Natural killer cell (primary cell): ENCODE measurements around the gene ST3GAL3. TPM values are rescaled to one million over a fixed set of nuclear protein-coding genes. Genes with fewer than 3 reads are reported as not detected.

Source experiments
- ATAC-seq, 3 donors: fragments of 150-1000 bp in 2 of 3; fragments of 200-7000 bp in 1 of 3; cut with Tn5 transposase; 1 replicate in 1 of 3; 2 replicates in 2 of 3; pipeline ENCODE4 v1.10.0; 2021; ENCODE audit warnings: mild to moderate bottlenecking in 2 of 3, moderate library complexity in 2 of 3
- DNase-seq, 2 donors: peaks; one replicate each; pipeline versions ENCODE4 v3.0.0 to v3.0.0-alpha.2; 2013 to 2021; ENCODE audit warnings: mixed read lengths in 1 of 2
- H3K27ac ChIP-seq: one replicate; pipeline ENCODE4 v1.5.1; 2013; ENCODE audit warnings: mild to moderate bottlenecking, low read length
- H3K27me3 ChIP-seq: one replicate; pipeline ENCODE4 v1.6.1; 2013; ENCODE audit warnings: low read length; ENCODE audit not compliant: control insufficient read depth, insufficient read depth
- H3K36me3 ChIP-seq: one replicate; pipeline ENCODE4 v1.6.1; 2013; ENCODE audit warnings: low read length; ENCODE audit not compliant: control insufficient read depth, insufficient read depth
- H3K4me1 ChIP-seq: one replicate; pipeline ENCODE4 v1.6.1; 2013; ENCODE audit warnings: low read length; ENCODE audit not compliant: control insufficient read depth, insufficient read depth
- H3K4me3 ChIP-seq: one replicate; pipeline ENCODE4 v1.5.1; 2013; ENCODE audit warnings: low read length
- H3K9me3 ChIP-seq: one replicate; pipeline ENCODE4 v1.6.1; 2013; ENCODE audit warnings: low read length; ENCODE audit not compliant: control insufficient read depth, insufficient read depth
- H3K27ac Mint-ChIP-seq, 2 donors: one replicate each; pipeline ENCODE4 v1.8.0; 2022; ENCODE audit warnings: mild to moderate bottlenecking in 2 of 2, mixed read lengths in 2 of 2, moderate library complexity in 1 of 2
- H3K27me3 Mint-ChIP-seq, 2 donors: one replicate each; pipeline ENCODE4 v1.8.0; 2022; ENCODE audit warnings: low read depth in 2 of 2, mixed read lengths in 2 of 2
- H3K36me3 Mint-ChIP-seq: one replicate; pipeline ENCODE4 v1.8.0; 2022; ENCODE audit warnings: mixed read lengths
- H3K4me1 Mint-ChIP-seq, 2 donors: one replicate each; pipeline ENCODE4 v1.8.0; 2022; ENCODE audit warnings: mixed read lengths in 2 of 2
- H3K4me3 Mint-ChIP-seq: one replicate; pipeline ENCODE4 v1.8.0; 2022; ENCODE audit warnings: mild to moderate bottlenecking, moderate library complexity, mixed read lengths
- H3K9me3 Mint-ChIP-seq, 2 donors: one replicate each; pipeline ENCODE4 v1.8.0; 2022; ENCODE audit warnings: mixed read lengths in 2 of 2
- CTCF ChIP-seq: fragments of 200-600 bp; IDR thresholded peaks from one replicate; pipeline ENCODE4 v1.8.0; 2022; ENCODE audit warnings: antibody characterized with exemption
- WGBS: methylation state at CpG from one replicate; pipeline ENCODE4 v1.1.7; 2013; ENCODE audit warnings: missing lambda C conversion rate; ENCODE audit not compliant: insufficient coverage; 5-methylcytosine and 5-hydroxymethylcytosine counted together
- intact Hi-C: fragments of 100-400 bp; cut with micrococcal nuclease; formaldehyde crosslinking; loops from one replicate; pipeline ENCODE4 v1.14.2; 2022
- total RNA-seq, 4 donors: library from RNA; stranded (reverse); fragments of 120-200 nt in 1 of 4; gene quantifications; one replicate each; pipeline versions ENCODE4 v1.2.3 to v1.2.4, GENCODE V29; 2013 to 2022

ST3GAL3 gene
- total RNA-seq, 3 donors from 2014 or later (not counting 1 experiment from before 2014, with no cell fraction given): 22.2 to 27.3 (median 22.3) TPM

GRCh38 chr1:43938892-43939587 is 231.7 kb downstream of the ST3GAL3 start:
- H3K4me3 ChIP-seq: no peak overlapping the region
- Mint-ChIP-seq H3K27ac (no peak overlapping the region), H3K4me3 (no peak overlapping the region), H3K36me3 (no peaks in the 10 kb centered on the region), H3K9me3 (no peaks in the 10 kb centered on the region), H3K4me1 (peaks cover 0 to 23% of the 10 kb centered on the region in 2 donors), H3K27me3 (peaks cover 5 to 18% of the 10 kb centered on the region in 2 donors)
- no peak overlapping the region for H3K27ac ChIP-seq
- peaks cover 19% of the 10 kb centered on the region for H3K4me1 ChIP-seq
- 90% methylated on average over 2 of the region's 3 CpGs for WGBS
- no peaks in the 10 kb centered on the region for H3K36me3 ChIP-seq
- no peaks in the 10 kb centered on the region for H3K9me3 ChIP-seq
- DNase-seq: no peak
- intact Hi-C loops: no loop called here
- ATAC-seq: no peak
- TF ChIP-seq CTCF: no peak
- H3K27me3 ChIP-seq: peaks cover 17% of the 10 kb centered on the region

GRCh38 chr1:43942411-43942810 is 235.1 kb downstream of the ST3GAL3 start:
- no peak overlapping the region for H3K4me3 ChIP-seq
- no peak overlapping the region for H3K4me3 Mint-ChIP-seq
- no peaks in the 10 kb centered on the region for H3K27me3 ChIP-seq
- 95% methylated on average over 3 of the region's 3 CpGs for WGBS
- H3K9me3 ChIP-seq: no peaks in the 10 kb centered on the region
- ATAC-seq (no peak), DNase-seq (no peak)
- no peaks in the 10 kb centered on the region for H3K36me3 Mint-ChIP-seq
- H3K27ac Mint-ChIP-seq: no peak overlapping the region
- H3K4me1 ChIP-seq: peaks cover 17% of the 10 kb centered on the region
- intact Hi-C loops: no loop called here
- no peak for TF ChIP-seq CTCF
- no peak overlapping the region for H3K27ac ChIP-seq
- no peaks in the 10 kb centered on the region for H3K9me3 Mint-ChIP-seq
- H3K27me3 Mint-ChIP-seq: peaks cover 0 to 2% of the 10 kb centered on the region in 2 donors
- H3K36me3 ChIP-seq: no peaks in the 10 kb centered on the region
- peaks cover 19 to 39% of the 10 kb centered on the region in 2 donors for H3K4me1 Mint-ChIP-seq

- no peaks in the 10 kb centered on the region for H3K36me3 Mint-ChIP-seq
- Histone ChIP-seq H3K27ac (no peak overlapping the region), H3K27me3 (no peaks in the 10 kb centered on the region), H3K4me3 (no peak overlapping the region), H3K36me3 (peaks cover under 1% of the 10 kb centered on the region), H3K4me1 (peaks cover 33% of the 10 kb centered on the region), H3K9me3 (no peaks in the 10 kb centered on the region)
- no peaks in the 10 kb centered on the region for H3K9me3 Mint-ChIP-seq
- no peaks in the 10 kb centered on the region for H3K27me3 Mint-ChIP-seq
- peaks cover 24 to 50% of the 10 kb centered on the region in 2 donors for H3K4me1 Mint-ChIP-seq
- ATAC-seq (no peak), DNase-seq (no peak)
- no peak for TF ChIP-seq CTCF
- WGBS: 94% methylated on average over 1 of the region's 1 CpG
- H3K27ac Mint-ChIP-seq: no peak overlapping the region
- peak overlapping the region; percentile 61 for H3K4me3 Mint-ChIP-seq
- intact Hi-C loops: no loop called here
Observed at GRCh38 chr1:43944860-43945259, 237.5 kb downstream of the ST3GAL3 start.
